H1 (cell line): Measurements from ENCODE around the gene HLA-DRB1. TPM values are rescaled to one million over a fixed set of nuclear protein-coding genes. Genes with fewer than 3 reads are reported as not detected.

Experiments
- CTCF ChIA-PET: fragments of 300-600 bp; sonication (Branson Sonifier 250); formaldehyde crosslinking; loops from one replicate; lab custom pipeline; 2021; ENCODE audit not compliant: partially characterized antibody; lab: Charles Lee
- POLR2A ChIA-PET: fragments of 300-600 bp; sonication (Branson Sonifier 250); formaldehyde crosslinking; loops from one replicate; lab custom pipeline; 2021; ENCODE audit warnings: inconsistent platforms; ENCODE audit not compliant: partially characterized antibody; lab: Charles Lee
- DNase-seq, 2 experiments: peaks; one replicate each; pipeline versions ENCODE4 v3.0.0 to v3.0.0-alpha.2; 2010 to 2022; ENCODE audit warnings: low spot score in 2 of 2, low read depth in 1 of 2, mixed read lengths in 1 of 2
- FAIRE-seq: peaks from 2 replicates; lab custom pipeline; 2011; peaks lifted over from hg19 to GRCh38; lab: Jason Lieb, UNC
- H2AFZ ChIP-seq: 2 replicates; pipeline ENCODE4 v1.8.1; 2012; ENCODE audit warnings: low read length, inconsistent platforms
- H2AK5ac ChIP-seq: 2 replicates; pipeline ENCODE4 v1.6.1; 2013; ENCODE audit warnings: low read depth, low read length
- H2BK120ac ChIP-seq: replicated peaks from 2 replicates; pipeline ENCODE3; 2013; ENCODE audit warnings: low read depth, low read length, inconsistent platforms
- H2BK12ac ChIP-seq: 2 replicates; pipeline ENCODE4 v1.6.1; 2013; ENCODE audit warnings: low read depth, low read length
- H2BK15ac ChIP-seq: 2 replicates; pipeline ENCODE4 v1.6.1; 2013; ENCODE audit warnings: low read length
- H2BK20ac ChIP-seq: 2 replicates; pipeline ENCODE4 v1.6.1; 2013; ENCODE audit warnings: low read length
- H2BK5ac ChIP-seq: 2 replicates; pipeline ENCODE4 v1.6.1; 2013; ENCODE audit warnings: low read depth, low read length
- H3K14ac ChIP-seq: 2 replicates; pipeline ENCODE4 v1.6.1; 2013; ENCODE audit warnings: inconsistent platforms; ENCODE audit not compliant: insufficient read length
- H3K18ac ChIP-seq: 2 replicates; pipeline ENCODE4 v1.6.1; 2013; ENCODE audit warnings: low read length; ENCODE audit errors: extremely low read depth
- H3K23ac ChIP-seq: 2 replicates; pipeline ENCODE4 v1.6.1; 2013; ENCODE audit warnings: inconsistent platforms; ENCODE audit not compliant: insufficient read length
- H3K23me2 ChIP-seq: 2 replicates; pipeline ENCODE4 v1.6.1; 2013; ENCODE audit warnings: low read depth, low read length
- H3K27ac ChIP-seq: 2 replicates; pipeline ENCODE4 v1.6.1; 2011; ENCODE audit warnings: low read depth, low read length, inconsistent platforms
- H3K27me3 ChIP-seq, 4 experiments: replicated peaks in 1 of 4; 1 replicate in 1 of 4; 2 replicates in 3 of 4; pipeline versions ENCODE4 v1.6.1 to v1.8.1; 2011 to 2013; ENCODE audit warnings: low read length in 3 of 4, mild to moderate bottlenecking in 3 of 4, inconsistent platforms in 2 of 4, mixed read lengths in 2 of 4, moderate library complexity in 1 of 4; ENCODE audit not compliant: control insufficient read depth in 3 of 4, insufficient read depth in 3 of 4; ENCODE audit errors: extremely low read depth in 1 of 4
- H3K36me3 ChIP-seq, 4 experiments: 2 replicates each; pipeline versions ENCODE4 v1.6.1 to v1.8.1; 2011 to 2013; ENCODE audit warnings: mild to moderate bottlenecking in 4 of 4, low read length in 3 of 4, moderate library complexity in 2 of 4, control low read depth in 1 of 4, inconsistent platforms in 1 of 4; ENCODE audit not compliant: insufficient read depth in 4 of 4, control insufficient read depth in 2 of 4
- H3K4ac ChIP-seq: replicated peaks from 2 replicates; pipeline ENCODE3; 2013; ENCODE audit warnings: low read length, low read depth, mixed read lengths, inconsistent platforms; ENCODE audit not compliant: insufficient read length
- H3K4me1 ChIP-seq, 4 experiments: replicated peaks in 1 of 4; 1 replicate in 1 of 4; 2 replicates in 3 of 4; pipeline versions ENCODE4 v1.6.1 to v1.8.1; 2011 to 2013; ENCODE audit warnings: low read length in 3 of 4, inconsistent platforms in 2 of 4, mixed read lengths in 1 of 4; ENCODE audit not compliant: insufficient read depth in 4 of 4, control insufficient read depth in 3 of 4
- H3K4me2 ChIP-seq, 2 experiments: 2 replicates each; pipeline versions ENCODE4 v1.6.1 to v1.8.1; 2011 to 2013; ENCODE audit warnings: low read depth in 2 of 2, low read length in 2 of 2, control low read depth in 1 of 2, inconsistent platforms in 1 of 2, mild to moderate bottlenecking in 1 of 2; ENCODE audit not compliant: insufficient read depth in 1 of 2
- H3K4me3 ChIP-seq, 4 experiments: fragments of 200-600, 300-600 bp in 1 of 4; sonication (generic), shearing (Covaris generic), sonication (Bioruptor Twin) in 1 of 4; 2 replicates each; pipeline versions ENCODE4 v1.5.1 to v1.8.1; 2011 to 2016; ENCODE audit warnings: low read length in 4 of 4, low read depth in 3 of 4, control low read depth in 2 of 4, inconsistent platforms in 2 of 4, mild to moderate bottlenecking in 2 of 4, mixed read lengths in 1 of 4, moderate library complexity in 1 of 4; ENCODE audit not compliant: insufficient read depth in 2 of 4; ENCODE audit errors: extremely low read depth in 1 of 4
- H3K56ac ChIP-seq: replicated peaks from 2 replicates; pipeline ENCODE3; 2013; ENCODE audit warnings: low read depth, mild to moderate bottlenecking, mixed read lengths, low read length, inconsistent platforms; ENCODE audit not compliant: insufficient read length
- H3K79me1 ChIP-seq: 2 replicates; pipeline ENCODE4 v1.6.1; 2013; ENCODE audit warnings: low read depth, low read length, control low read depth
- H3K79me2 ChIP-seq, 2 experiments: 2 replicates each; pipeline versions ENCODE4 v1.6.1 to v1.8.1; 2012 to 2013; ENCODE audit warnings: low read length in 2 of 2, mild to moderate bottlenecking in 2 of 2, inconsistent platforms in 1 of 2; ENCODE audit not compliant: insufficient read depth in 2 of 2, control insufficient read depth in 1 of 2
- H3K9ac ChIP-seq, 4 experiments: replicated peaks in 1 of 4; 1 replicate in 1 of 4; 2 replicates in 3 of 4; pipeline versions ENCODE4 v1.6.1 to v1.8.1; 2011 to 2013; ENCODE audit warnings: low read depth in 3 of 4, low read length in 3 of 4, control low read depth in 2 of 4, mild to moderate bottlenecking in 2 of 4, moderate library complexity in 2 of 4, inconsistent platforms in 1 of 4; ENCODE audit errors: extremely low read depth in 1 of 4
- H3K9me3 ChIP-seq, 2 experiments: 2 replicates each; pipeline versions ENCODE4 v1.6.1 to v1.8.1; 2012 to 2013; ENCODE audit warnings: mild to moderate bottlenecking in 2 of 2, moderate library complexity in 2 of 2, control low read depth in 1 of 2, inconsistent platforms in 1 of 2, low read depth in 1 of 2, low read length in 1 of 2, mixed read lengths in 1 of 2; ENCODE audit not compliant: insufficient read depth in 2 of 2
- H4K20me1 ChIP-seq, 2 experiments: replicated peaks in 1 of 2; 2 replicates each; pipeline versions ENCODE3 to v1.8.1; 2011 to 2013; ENCODE audit warnings: inconsistent platforms in 2 of 2, low read length in 2 of 2, mild to moderate bottlenecking in 1 of 2; ENCODE audit not compliant: insufficient read depth in 2 of 2, control insufficient read depth in 1 of 2
- H4K5ac ChIP-seq: 2 replicates; pipeline ENCODE4 v1.6.1; 2013; ENCODE audit warnings: low read length, low read depth, mixed read lengths, inconsistent platforms; ENCODE audit not compliant: insufficient read length
- H4K8ac ChIP-seq: 2 replicates; pipeline ENCODE4 v1.8.0; 2013; ENCODE audit warnings: mild to moderate bottlenecking, moderate library complexity, low read length, inconsistent platforms; ENCODE audit not compliant: insufficient read depth; ENCODE audit errors: extremely low read depth
- H4K91ac ChIP-seq: replicated peaks from 2 replicates; pipeline ENCODE3; 2013; ENCODE audit warnings: low read length, mixed read lengths, inconsistent platforms; ENCODE audit not compliant: insufficient read length
- KDM4A ChIP-seq: IDR thresholded peaks from one replicate; pipeline ENCODE4 v1.7.1; 2012; ENCODE audit warnings: low read depth, mild to moderate bottlenecking, moderate library complexity, low read length, inconsistent platforms; ENCODE audit not compliant: severe bottlenecking
- WGBS, 2 experiments: shearing (Covaris generic) in 1 of 2; methylation state at CpG; one replicate each; pipeline versions ENCODE4 v1.1.6 to v1.1.7; 2013 to 2015; ENCODE audit warnings: low lambda C conversion rate in 2 of 2, mixed read lengths in 2 of 2, inconsistent platforms in 1 of 2, low coverage in 1 of 2, missing lambda C conversion rate in 1 of 2; ENCODE audit not compliant: insufficient replicate concordance in 2 of 2, insufficient coverage in 1 of 2, insufficient read length in 1 of 2; ENCODE audit errors: extremely low coverage in 1 of 2, missing lambda C conversion rate in 1 of 2; 5-methylcytosine and 5-hydroxymethylcytosine counted together
- polyA plus RNA-seq, 7 experiments: library from polyadenylated mRNA; depleted of rRNA in 3 of 7; stranded (reverse) in 5 of 7; unstranded in 2 of 7; fragments of >200 nt in 5 of 7; fragments of 200-250 nt in 2 of 7; gene quantifications; 1 replicate in 5 of 7; 2 replicates in 1 of 7; 4 replicates in 1 of 7; pipeline versions ENCODE4 v1.2.1 to v1.2.3, GENCODE V29; 2011 to 2013; ENCODE audit warnings: missing spikeins in 2 of 7, mixed read lengths in 2 of 7
- total RNA-seq: library from RNA; stranded (reverse); fragmentation: NEBNext Ultra II Directional; extraction: Animal tissue kit (Norgen Biotek cat#: 25700); gene quantifications from 2 replicates; pipeline ENCODE4 v1.2.1, GENCODE V29; 2021

Gene HLA-DRB1
- total and polyA plus RNA-seq, 2 of the 8 experiments (the other 6 are each of a cell fraction or from before 2014, with no cell fraction given): 6.7 to 7.5 TPM

DNA sequence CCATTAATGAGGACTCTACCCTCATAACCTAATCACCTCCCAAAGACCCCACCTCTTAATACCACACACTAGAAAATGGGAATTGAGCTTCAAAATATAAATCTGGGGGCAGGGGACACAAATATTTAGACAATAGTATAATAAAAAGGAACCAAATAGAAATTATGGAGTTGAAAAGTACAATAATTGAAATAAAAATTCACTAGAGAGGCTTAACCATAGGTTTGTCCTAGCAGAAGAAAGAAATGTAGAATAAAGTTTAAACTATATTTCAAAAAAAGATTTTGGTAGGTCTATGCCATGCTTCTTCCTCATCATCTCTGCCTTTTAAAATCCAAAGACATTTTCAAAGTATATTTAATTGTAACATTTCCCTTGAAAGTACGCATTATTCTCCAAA is 28.1 kb upstream of the HLA-DRB1 start:
- Histone ChIP-seq H2BK15ac (no peak overlapping the region), H3K4me1 (no peaks in the 10 kb centered on the region), H4K91ac (no peak overlapping the region), H4K5ac (no peak overlapping the region), H4K20me1 (no peaks in the 10 kb centered on the region)
- CTCF ChIA-PET: interaction anchor here (1.4 kb wide), 1 partner anchor 75 kb away, joined by 3 read pairs; no protein-coding TSS in a partner anchor
- TF ChIP-seq KDM4A: no peak
- TF ChIP-seq, all 59 proteins: peak for 0
- H3K4ac ChIP-seq: no peak overlapping the region
- no peaks in the 10 kb centered on the region for H3K23me2 ChIP-seq
- H3K56ac ChIP-seq: no peak overlapping the region
- H3K23ac ChIP-seq: no peak overlapping the region
- no peak overlapping the region for H2BK20ac ChIP-seq
- no peak overlapping the region for H2AK5ac ChIP-seq
- no peak overlapping the region for H3K18ac ChIP-seq
- H3K9ac ChIP-seq: no peak overlapping the region
- no peaks in the 10 kb centered on the region for H3K9me3 ChIP-seq
- 100% methylated on average over 1 of the region's 1 CpG; no CpG with 5 or more reads in 1 of the 2 experiments for WGBS, 2 experiments
- FAIRE-seq: no peak
- no peak overlapping the region for H2BK12ac ChIP-seq
- POLR2A ChIA-PET: no interaction called here
- no peaks in the 10 kb centered on the region for H3K27me3 ChIP-seq
- H3K4me3 ChIP-seq: no peak overlapping the region
- no peaks in the 10 kb centered on the region for H3K79me2 ChIP-seq
- no peaks in the 10 kb centered on the region for H3K36me3 ChIP-seq
- H3K79me1 ChIP-seq: no peaks in the 10 kb centered on the region
- DNase-seq: no peak
- no peak overlapping the region for H4K8ac ChIP-seq
- no peak overlapping the region for H3K14ac ChIP-seq
- H3K27ac ChIP-seq: no peak overlapping the region
- no peak overlapping the region for H2AFZ ChIP-seq
- no peak overlapping the region for H2BK120ac ChIP-seq
- H2BK5ac ChIP-seq: no peak overlapping the region
- H3K4me2 ChIP-seq: no peak overlapping the region
